Loucy (cell line): Measurements from ENCODE around the gene SLC9A3.

ENCODE experiments used
- EZH2phosphoT487 ChIP-seq: fragments of 200-600 bp; IDR thresholded peaks from 2 replicates; pipeline ENCODE4 v1.6.1; 2018; ENCODE audit warnings: antibody characterized with exemption, mild to moderate bottlenecking, moderate library complexity, borderline replicate concordance
- TF ChIP-seq, protein P1 (sequence below): fragments of 200-600 bp; sonication (generic); conservative IDR thresholded peaks from 2 replicates; pipeline ENCODE4 v1.5.1; 2014; ENCODE audit warnings: mild to moderate bottlenecking, antibody characterized with exemption, low read length

DNA sequence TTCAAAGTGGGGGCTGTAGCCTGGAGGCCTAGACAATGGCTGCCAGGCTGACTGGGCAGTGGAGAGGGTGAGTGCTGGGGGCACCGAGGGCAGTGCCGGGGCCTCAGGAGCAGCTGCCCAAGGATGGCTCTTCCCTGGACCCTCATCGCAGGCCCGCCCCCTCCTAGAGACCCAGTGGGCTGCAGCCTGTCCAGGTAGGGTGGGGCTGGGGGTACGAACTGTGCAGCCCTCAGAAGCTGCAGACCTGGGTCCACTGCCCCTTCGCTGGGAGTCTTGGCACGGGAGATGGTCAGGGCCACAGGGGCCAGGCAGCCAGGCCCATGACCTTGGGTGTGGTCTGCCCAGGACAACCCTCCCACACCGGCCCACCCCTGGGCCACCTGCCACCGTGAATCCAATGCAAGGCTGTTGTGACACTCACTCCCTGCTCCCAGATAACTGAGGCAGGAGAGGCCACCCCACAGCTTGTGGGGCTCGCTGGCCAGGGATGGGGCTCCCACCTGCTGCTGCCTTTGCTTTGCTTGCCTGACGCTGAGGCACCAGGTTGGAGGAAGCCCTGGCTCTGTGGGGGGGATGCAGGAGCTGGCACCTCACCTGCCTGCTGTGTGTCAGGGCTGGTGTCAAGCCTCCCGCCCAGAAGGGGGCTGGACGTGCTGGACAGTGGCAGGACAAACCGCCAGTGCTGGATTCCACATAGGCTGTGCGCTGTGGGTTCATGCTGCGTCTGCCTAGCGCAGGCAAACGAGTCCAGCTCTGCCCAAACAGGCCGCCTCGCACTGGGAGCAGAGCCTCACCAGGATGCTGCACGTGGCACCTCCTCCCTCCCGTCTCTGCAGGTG, 23.1 kb upstream of the SLC9A3 start:
- TF ChIP-seq, protein P1, sequence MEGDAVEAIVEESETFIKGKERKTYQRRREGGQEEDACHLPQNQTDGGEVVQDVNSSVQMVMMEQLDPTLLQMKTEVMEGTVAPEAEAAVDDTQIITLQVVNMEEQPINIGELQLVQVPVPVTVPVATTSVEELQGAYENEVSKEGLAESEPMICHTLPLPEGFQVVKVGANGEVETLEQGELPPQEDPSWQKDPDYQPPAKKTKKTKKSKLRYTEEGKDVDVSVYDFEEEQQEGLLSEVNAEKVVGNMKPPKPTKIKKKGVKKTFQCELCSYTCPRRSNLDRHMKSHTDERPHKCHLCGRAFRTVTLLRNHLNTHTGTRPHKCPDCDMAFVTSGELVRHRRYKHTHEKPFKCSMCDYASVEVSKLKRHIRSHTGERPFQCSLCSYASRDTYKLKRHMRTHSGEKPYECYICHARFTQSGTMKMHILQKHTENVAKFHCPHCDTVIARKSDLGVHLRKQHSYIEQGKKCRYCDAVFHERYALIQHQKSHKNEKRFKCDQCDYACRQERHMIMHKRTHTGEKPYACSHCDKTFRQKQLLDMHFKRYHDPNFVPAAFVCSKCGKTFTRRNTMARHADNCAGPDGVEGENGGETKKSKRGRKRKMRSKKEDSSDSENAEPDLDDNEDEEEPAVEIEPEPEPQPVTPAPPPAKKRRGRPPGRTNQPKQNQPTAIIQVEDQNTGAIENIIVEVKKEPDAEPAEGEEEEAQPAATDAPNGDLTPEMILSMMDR: no peak
- TF ChIP-seq EZH2phosphoT487: no peak
